WTC11 (cell line): ENCODE results near the gene CTDSPL2.

ENCODE experiments used
- ATF2 ChIP-seq: sonication (generic); formaldehyde crosslinking; IDR thresholded peaks from 2 replicates; pipeline ENCODE4 v1.8.1; 2022; ENCODE audit warnings: low read depth, missing genetic modification reagents, borderline replicate concordance
- ATF3 ChIP-seq: sonication (generic); formaldehyde crosslinking; conservative IDR thresholded peaks from 2 replicates; pipeline ENCODE4 v1.8.1; 2022; ENCODE audit warnings: mild to moderate bottlenecking, missing genetic modification reagents
- CDX4 ChIP-seq: fragments of 250-450 bp; sonication (Bioruptor Pico); IDR thresholded peaks from 2 replicates; pipeline ENCODE4 v1.9.0; 2021; ENCODE audit warnings: moderate library complexity, mild to moderate bottlenecking, inconsistent platforms, borderline replicate concordance
- CTCF ChIP-seq: fragments of 200-600 bp; IDR thresholded peaks from 2 replicates; pipeline ENCODE4 v1.8.0; 2022; ENCODE audit warnings: antibody characterized with exemption
- E2F4 ChIP-seq: sonication (generic); formaldehyde crosslinking; IDR thresholded peaks from 2 replicates; pipeline ENCODE4 v1.8.1; 2022; ENCODE audit warnings: low read depth, mild to moderate bottlenecking, moderate library complexity, missing genetic modification reagents, borderline replicate concordance
- FOXK1 ChIP-seq: sonication (generic); formaldehyde crosslinking; IDR thresholded peaks from 2 replicates; pipeline ENCODE4 v1.8.0; 2022; ENCODE audit warnings: mild to moderate bottlenecking, moderate library complexity, missing genetic modification reagents
- FOXP1 ChIP-seq: sonication (generic); formaldehyde crosslinking; IDR thresholded peaks from 2 replicates; pipeline ENCODE4 v1.8.0; 2022; ENCODE audit warnings: missing genetic modification reagents, mild to moderate bottlenecking, moderate library complexity, borderline replicate concordance
- IRF2 ChIP-seq: sonication (generic); formaldehyde crosslinking; IDR thresholded peaks from 2 replicates; pipeline ENCODE4 v1.8.0; 2022; ENCODE audit warnings: low read depth, missing genetic modification reagents, borderline replicate concordance
- JAZF1 ChIP-seq: fragments of 250-450 bp; sonication (Bioruptor Pico); IDR thresholded peaks from 2 replicates; pipeline ENCODE4 v1.9.0; 2021; ENCODE audit warnings: moderate library complexity, mild to moderate bottlenecking, inconsistent platforms
- NFYB ChIP-seq: sonication (generic); formaldehyde crosslinking; conservative IDR thresholded peaks from 2 replicates; pipeline ENCODE4 v1.8.0; 2022; ENCODE audit warnings: low read depth, missing genetic modification reagents
- NR2C2 ChIP-seq: sonication (generic); formaldehyde crosslinking; IDR thresholded peaks from 2 replicates; pipeline ENCODE4 v1.8.0; 2022; ENCODE audit warnings: mild to moderate bottlenecking, missing genetic modification reagents
- PRDM15 ChIP-seq: sonication (generic); formaldehyde crosslinking; IDR thresholded peaks from 2 replicates; pipeline ENCODE4 v1.8.0; 2022; ENCODE audit warnings: missing genetic modification reagents
- USF1 ChIP-seq: sonication (generic); formaldehyde crosslinking; IDR thresholded peaks from 2 replicates; pipeline ENCODE4 v1.8.0; 2022; ENCODE audit warnings: mild to moderate bottlenecking, missing genetic modification reagents
- ZNF263 ChIP-seq: sonication (generic); formaldehyde crosslinking; IDR thresholded peaks from 2 replicates; pipeline ENCODE4 v1.8.1; 2022; ENCODE audit warnings: low read depth, mild to moderate bottlenecking, moderate library complexity, missing genetic modification reagents

- no peak for TF ChIP-seq E2F4 (CRISPR knock-in tag)
- TF ChIP-seq FOXP1 (CRISPR knock-in tag): no peak
- TF ChIP-seq CTCF: no peak
- no peak for TF ChIP-seq ATF3 (CRISPR knock-in tag)
- TF ChIP-seq CDX4 (CRISPR knock-in tag): no peak
- no peak for TF ChIP-seq ZNF263 (CRISPR knock-in tag)
- TF ChIP-seq NFYB (CRISPR knock-in tag): no peak
- TF ChIP-seq FOXK1 (CRISPR knock-in tag): no peak
- TF ChIP-seq USF1 (CRISPR knock-in tag): no peak
- no peak for TF ChIP-seq PRDM15
- TF ChIP-seq NR2C2 (CRISPR knock-in tag): no peak
- TF ChIP-seq JAZF1 (CRISPR knock-in tag): no peak
- TF ChIP-seq IRF2 (CRISPR knock-in tag): no peak
- no peak for TF ChIP-seq ATF2 (CRISPR knock-in tag)
These were observed 41.4 kb downstream of the CTDSPL2 start for GRCh38 chr15:44468709-44469385.
